Transverse colon (tissue), 4 donors: ENCODE measurements around the gene GFI1B.

Experiments
- EP300 ChIP-seq: sonication (generic); formaldehyde crosslinking; IDR thresholded peaks from one replicate; pipeline ENCODE4 v1.6.1; 2017; ENCODE audit warnings: antibody characterized with exemption, low read depth
- POLR2A ChIP-seq: fragments of 450-650 bp; IDR thresholded peaks from one replicate; pipeline ENCODE4 v1.6.1; 2016; ENCODE audit warnings: antibody characterized with exemption, mild to moderate bottlenecking, moderate library complexity
- POLR2AphosphoS5 ChIP-seq, 3 donors: sonication (generic); formaldehyde crosslinking; IDR thresholded peaks; one replicate each; pipeline ENCODE4 v1.6.1; 2016; ENCODE audit warnings: antibody characterized with exemption in 3 of 3
- TF ChIP-seq, protein P1 (sequence below), 5 experiments: fragments of 200-600 bp in 3 of 5; fragments of 450-650 bp in 2 of 5; sonication (generic) in 3 of 5; IDR thresholded peaks; 1 replicate in 2 of 5; 2 replicates in 3 of 5; pipeline ENCODE4 v1.5.1; 2016 to 2017; ENCODE audit warnings: antibody characterized with exemption in 5 of 5, inconsistent platforms in 3 of 5, mild to moderate bottlenecking in 2 of 5, moderate library complexity in 1 of 5

DNA sequence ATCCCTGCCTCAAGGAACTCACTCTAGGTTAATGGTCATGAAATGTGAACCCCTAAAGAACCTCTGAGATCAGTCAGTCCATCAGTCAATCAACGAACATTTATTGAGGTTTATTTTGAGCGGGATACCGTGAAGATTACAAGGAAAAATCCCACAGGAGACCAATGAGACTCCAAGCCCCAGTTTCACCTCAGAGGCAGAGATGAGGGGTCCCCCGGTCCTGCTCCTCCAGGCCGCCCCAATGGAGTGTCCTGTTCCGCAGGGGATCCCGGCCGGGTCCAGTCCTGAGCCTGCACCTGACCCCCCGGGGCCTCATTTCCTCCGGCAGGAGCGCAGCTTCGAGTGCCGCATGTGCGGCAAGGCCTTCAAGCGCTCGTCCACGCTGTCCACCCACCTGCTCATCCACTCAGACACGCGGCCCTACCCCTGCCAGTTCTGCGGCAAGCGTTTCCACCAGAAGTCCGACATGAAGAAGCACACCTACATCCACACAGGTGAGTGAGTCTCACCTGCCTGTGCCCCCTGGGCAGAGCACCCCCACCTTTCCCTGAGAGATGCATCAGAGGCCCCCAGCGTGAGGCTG is 11.0 kb downstream of the GFI1B start:
- TF ChIP-seq POLR2AphosphoS5 (IDR thresholded peaks at IDR 0.05) (no peak), EP300 (no peak), POLR2A (no peak)
- TF ChIP-seq, protein P1, sequence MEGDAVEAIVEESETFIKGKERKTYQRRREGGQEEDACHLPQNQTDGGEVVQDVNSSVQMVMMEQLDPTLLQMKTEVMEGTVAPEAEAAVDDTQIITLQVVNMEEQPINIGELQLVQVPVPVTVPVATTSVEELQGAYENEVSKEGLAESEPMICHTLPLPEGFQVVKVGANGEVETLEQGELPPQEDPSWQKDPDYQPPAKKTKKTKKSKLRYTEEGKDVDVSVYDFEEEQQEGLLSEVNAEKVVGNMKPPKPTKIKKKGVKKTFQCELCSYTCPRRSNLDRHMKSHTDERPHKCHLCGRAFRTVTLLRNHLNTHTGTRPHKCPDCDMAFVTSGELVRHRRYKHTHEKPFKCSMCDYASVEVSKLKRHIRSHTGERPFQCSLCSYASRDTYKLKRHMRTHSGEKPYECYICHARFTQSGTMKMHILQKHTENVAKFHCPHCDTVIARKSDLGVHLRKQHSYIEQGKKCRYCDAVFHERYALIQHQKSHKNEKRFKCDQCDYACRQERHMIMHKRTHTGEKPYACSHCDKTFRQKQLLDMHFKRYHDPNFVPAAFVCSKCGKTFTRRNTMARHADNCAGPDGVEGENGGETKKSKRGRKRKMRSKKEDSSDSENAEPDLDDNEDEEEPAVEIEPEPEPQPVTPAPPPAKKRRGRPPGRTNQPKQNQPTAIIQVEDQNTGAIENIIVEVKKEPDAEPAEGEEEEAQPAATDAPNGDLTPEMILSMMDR (IDR thresholded peaks at IDR 0.05), result no peak
